Suprapubic skin (tissue), 4 donors: ENCODE measurements around the gene ARCN1.

Source experiments
- EP300 ChIP-seq: sonication (generic); formaldehyde crosslinking; IDR thresholded peaks from one replicate; pipeline ENCODE4 v1.6.1; 2017; ENCODE audit warnings: antibody characterized with exemption
- POLR2A ChIP-seq, 2 donors: fragments of 450-650 bp; IDR thresholded peaks; one replicate each; pipeline ENCODE4 v1.6.1; 2017; ENCODE audit warnings: antibody characterized with exemption in 2 of 2, mild to moderate bottlenecking in 2 of 2, moderate library complexity in 2 of 2
- POLR2AphosphoS5 ChIP-seq, 3 donors: sonication (generic); formaldehyde crosslinking; IDR thresholded peaks; one replicate each; pipeline ENCODE4 v1.6.1; 2017; ENCODE audit warnings: antibody characterized with exemption in 3 of 3
- TF ChIP-seq, protein P1 (sequence below), 2 donors: fragments of 200-600 bp in 1 of 2; fragments of 450-650 bp in 1 of 2; sonication (generic) in 1 of 2; IDR thresholded peaks; one replicate each; pipeline ENCODE4 v1.5.1; 2016 to 2019; ENCODE audit warnings: antibody characterized with exemption in 2 of 2, mild to moderate bottlenecking in 1 of 2, moderate library complexity in 1 of 2

DNA sequence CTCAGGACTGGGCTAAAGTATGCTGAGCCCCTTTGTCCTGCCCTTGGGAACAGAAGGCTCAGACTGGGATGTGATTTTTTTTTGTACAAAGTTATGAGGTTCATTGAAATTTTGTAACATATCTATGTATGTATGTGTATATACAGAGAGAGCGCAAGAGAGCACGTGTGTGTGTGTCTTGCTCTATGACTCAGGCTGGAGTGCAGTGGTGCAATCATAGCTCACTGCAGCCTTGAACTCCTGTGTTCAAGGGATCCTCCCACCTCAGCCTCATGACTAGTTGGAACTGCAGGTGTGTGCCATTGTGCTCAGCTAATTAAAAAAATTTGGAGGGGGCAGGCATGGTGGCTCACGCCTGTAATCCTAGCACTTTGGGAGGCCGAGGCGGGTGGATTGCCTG is 35.5 kb upstream of the ARCN1 start:
- TF ChIP-seq, protein P1, sequence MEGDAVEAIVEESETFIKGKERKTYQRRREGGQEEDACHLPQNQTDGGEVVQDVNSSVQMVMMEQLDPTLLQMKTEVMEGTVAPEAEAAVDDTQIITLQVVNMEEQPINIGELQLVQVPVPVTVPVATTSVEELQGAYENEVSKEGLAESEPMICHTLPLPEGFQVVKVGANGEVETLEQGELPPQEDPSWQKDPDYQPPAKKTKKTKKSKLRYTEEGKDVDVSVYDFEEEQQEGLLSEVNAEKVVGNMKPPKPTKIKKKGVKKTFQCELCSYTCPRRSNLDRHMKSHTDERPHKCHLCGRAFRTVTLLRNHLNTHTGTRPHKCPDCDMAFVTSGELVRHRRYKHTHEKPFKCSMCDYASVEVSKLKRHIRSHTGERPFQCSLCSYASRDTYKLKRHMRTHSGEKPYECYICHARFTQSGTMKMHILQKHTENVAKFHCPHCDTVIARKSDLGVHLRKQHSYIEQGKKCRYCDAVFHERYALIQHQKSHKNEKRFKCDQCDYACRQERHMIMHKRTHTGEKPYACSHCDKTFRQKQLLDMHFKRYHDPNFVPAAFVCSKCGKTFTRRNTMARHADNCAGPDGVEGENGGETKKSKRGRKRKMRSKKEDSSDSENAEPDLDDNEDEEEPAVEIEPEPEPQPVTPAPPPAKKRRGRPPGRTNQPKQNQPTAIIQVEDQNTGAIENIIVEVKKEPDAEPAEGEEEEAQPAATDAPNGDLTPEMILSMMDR (IDR thresholded peaks at IDR 0.05) = no peak
- TF ChIP-seq POLR2AphosphoS5 (IDR thresholded peaks at IDR 0.05) = no peak
- TF ChIP-seq POLR2A (IDR thresholded peaks at IDR 0.05) = no peak
- no peak for TF ChIP-seq EP300
